ENCODE results near the gene CWC25. TPM values are rescaled to one million over a fixed set of nuclear protein-coding genes. Genes with fewer than 3 reads are reported as not detected.

The CWC25 gene
- total and polyA plus RNA-seq, 2 of the 13 experiments (the other 11 are each of a cell fraction or from before 2014, with no cell fraction given), result 15.6 to 22.7 TPM

DNA sequence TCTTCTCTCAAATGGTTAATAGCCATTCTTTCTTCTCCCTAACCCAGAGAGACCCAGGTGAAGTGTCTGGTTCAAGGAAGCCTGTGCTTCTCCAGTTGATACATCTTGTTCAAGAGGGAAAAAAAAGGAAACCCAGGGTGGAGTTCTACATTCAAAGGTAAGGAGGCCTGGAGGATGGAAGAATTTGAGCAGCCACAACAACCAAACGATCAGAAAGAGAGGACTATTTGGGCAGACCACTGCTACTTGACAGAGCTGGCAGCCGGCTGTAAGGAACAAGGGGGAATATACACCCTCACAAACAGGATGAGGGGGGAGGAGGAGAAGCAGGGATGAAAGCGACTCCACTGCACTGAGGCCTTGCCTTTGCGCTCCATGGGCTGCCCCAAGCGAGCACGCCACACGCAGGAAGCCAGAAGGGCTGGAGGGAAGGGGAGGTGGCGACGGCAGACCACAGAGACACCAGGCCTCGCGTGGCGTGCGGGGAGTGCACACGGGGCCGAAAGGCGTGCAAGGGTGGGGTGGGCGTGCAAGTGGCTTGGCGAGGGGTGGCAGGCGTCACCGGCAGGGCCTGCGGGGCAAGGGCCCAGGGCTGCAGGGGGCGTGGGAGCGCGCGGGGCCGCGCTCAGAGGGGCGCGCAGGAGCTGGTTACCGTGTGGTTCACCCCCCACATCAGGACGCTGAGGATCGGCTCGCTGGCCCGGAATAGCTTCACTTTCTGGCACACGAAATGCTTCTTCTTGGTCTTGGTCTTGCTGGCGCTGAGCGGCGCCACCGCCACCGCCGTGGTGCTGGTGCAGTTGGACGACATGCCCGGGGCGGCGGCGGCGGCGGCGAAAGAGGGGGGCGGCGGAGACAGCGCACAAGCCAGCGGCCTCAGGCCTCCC, 26.3 kb downstream of the CWC25 start (continued):
- peak; percentile 61 for TF ChIP-seq MXD1 (CRISPR knock-in tag; IDR thresholded peaks at IDR 0.05)
- TF ChIP-seq JUN (CRISPR knock-in tag; IDR thresholded peaks at IDR 0.05), result no peak
- no peak for TF ChIP-seq GATA4 (IDR thresholded peaks at IDR 0.05; ENCODE audit: borderline replicate concordance, low read depth)
- no peak for TF ChIP-seq HMGXB3 (CRISPR knock-in tag; IDR thresholded peaks at IDR 0.05; ENCODE audit: borderline replicate concordance)
- TF ChIP-seq ZNF770 (CRISPR knock-in tag; IDR thresholded peaks at IDR 0.05), result peak; percentile 6; the same call in 1 of the 2 replicates
- TF ChIP-seq TAF1 (CRISPR knock-in tag; IDR thresholded peaks at IDR 0.05), result peak; percentile 39; the same call in 1 of the 2 replicates
- TF ChIP-seq, protein P1, sequence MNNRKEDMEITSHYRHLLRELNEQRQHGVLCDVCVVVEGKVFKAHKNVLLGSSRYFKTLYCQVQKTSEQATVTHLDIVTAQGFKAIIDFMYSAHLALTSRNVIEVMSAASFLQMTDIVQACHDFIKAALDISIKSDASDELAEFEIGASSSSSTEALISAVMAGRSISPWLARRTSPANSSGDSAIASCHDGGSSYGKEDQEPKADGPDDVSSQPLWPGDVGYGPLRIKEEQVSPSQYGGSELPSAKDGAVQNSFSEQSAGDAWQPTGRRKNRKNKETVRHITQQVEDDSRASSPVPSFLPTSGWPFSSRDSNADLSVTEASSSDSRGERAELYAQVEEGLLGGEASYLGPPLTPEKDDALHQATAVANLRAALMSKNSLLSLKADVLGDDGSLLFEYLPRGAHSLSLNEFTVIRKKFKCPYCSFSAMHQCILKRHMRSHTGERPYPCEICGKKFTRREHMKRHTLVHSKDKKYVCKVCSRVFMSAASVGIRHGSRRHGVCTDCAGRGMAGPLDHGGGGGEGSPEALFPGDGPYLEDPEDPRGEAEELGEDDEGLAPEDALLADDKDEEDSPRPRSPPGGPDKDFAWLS (CRISPR knock-in tag; IDR thresholded peaks at IDR 0.05; ENCODE audit: borderline replicate concordance), result no peak
- peak; percentile 95 for TF ChIP-seq TGIF2 (CRISPR knock-in tag; IDR thresholded peaks at IDR 0.05)
- TF ChIP-seq ZNF136 (CRISPR knock-in tag; IDR thresholded peaks at IDR 0.05; ENCODE audit: low read depth), result no peak
- TF ChIP-seq FOXA1 (IDR thresholded peaks at IDR 0.05), result no peak
- no peak; the same call in 1 of the 2 replicates for TF ChIP-seq FOXA1 (CRISPR knock-in tag; IDR thresholded peaks at IDR 0.05)
- no peak for TF ChIP-seq IRF2 (CRISPR knock-in tag; IDR thresholded peaks at IDR 0.05)
- TF ChIP-seq ZNF10 (CRISPR knock-in tag; IDR thresholded peaks at IDR 0.05; ENCODE audit: borderline replicate concordance, low read depth), result no peak
- TF ChIP-seq ZNF441 (CRISPR knock-in tag; IDR thresholded peaks at IDR 0.05; ENCODE audit: borderline replicate concordance), result peak; percentile 76; the same call in 1 of the 2 replicates
- TF ChIP-seq IKZF4 (CRISPR knock-in tag; IDR thresholded peaks at IDR 0.05; ENCODE audit: borderline replicate concordance, low read depth, not compliant biosample characterization), result no peak
- TF ChIP-seq ZNF766 (CRISPR knock-in tag; IDR thresholded peaks at IDR 0.05; ENCODE audit: borderline replicate concordance), result no peak
- no peak for TF ChIP-seq ZFAT (CRISPR knock-in tag; conservative IDR thresholded peaks at IDR 0.05)
- peak; percentile 7; the same call in 1 of the 2 replicates for TF ChIP-seq ZNF691 (CRISPR knock-in tag; IDR thresholded peaks at IDR 0.05; ENCODE audit: borderline replicate concordance, low read depth)

Measured in HepG2 (cell line).